A549 (cell line): ENCODE data around the gene GATB. TPM values are rescaled to one million over a fixed set of nuclear protein-coding genes. Genes with fewer than 3 reads are reported as not detected.

Source experiments
- ATAC-seq, 2 experiments: fragments of 200-7000 bp in 1 of 2; fragments of >200 bp in 1 of 2; cut with Nextera tagmentation in 1 of 2; cut with Tn5 transposase in 1 of 2; 3 replicates each; pipeline versions ENCODE4 v1.8.0 to v1.9.1; 2018 to 2020; ENCODE audit warnings: mild to moderate bottlenecking in 1 of 2, moderate library complexity in 1 of 2
- CTCF ChIA-PET: fragments of 300-600 bp; sonication (Branson Sonifier 250); formaldehyde crosslinking; extraction: SDS; loops from one replicate; lab custom pipeline; 2021; ENCODE audit warnings: antibody characterized with exemption, inconsistent platforms; lab: Yijun Ruan, JAX
- POLR2A ChIA-PET: fragments of 350-600 bp; formaldehyde crosslinking; extraction: SDS; loops from one replicate; lab custom pipeline; 2021; ENCODE audit warnings: antibody characterized with exemption, inconsistent platforms; lab: Yijun Ruan, JAX
- DNase-seq, 2 experiments: peaks; one replicate each; pipeline versions ENCODE4 v3.0.0 to v3.0.0-alpha.2; 2011 to 2016; ENCODE audit warnings: low read depth in 1 of 2, low spot score in 1 of 2
- FAIRE-seq: peaks from 2 replicates; lab custom pipeline; 2011; peaks lifted over from hg19 to GRCh38; lab: Jason Lieb, UNC
- H3K27ac ChIP-seq, 2 experiments: fragments of >200 bp; sonication (Bioruptor Twin); formaldehyde crosslinking; 3 replicates each; pipeline ENCODE4 v1.5.1; 2016 to 2017
- H3K4me1 ChIP-seq: fragments of >200 bp; sonication (Bioruptor Twin); formaldehyde crosslinking; 3 replicates; pipeline ENCODE4 v1.6.1; 2016
- H3K4me2 ChIP-seq: fragments of >200 bp; sonication (Bioruptor Twin); formaldehyde crosslinking; 3 replicates; pipeline ENCODE4 v1.6.1; 2016
- H3K4me3 ChIP-seq: fragments of >200 bp; sonication (Bioruptor Twin); formaldehyde crosslinking; 3 replicates; pipeline ENCODE4 v1.5.1; 2016
- H3K9me3 ChIP-seq: fragments of >200 bp; sonication (Bioruptor Twin); formaldehyde crosslinking; 3 replicates; pipeline ENCODE4 v1.6.1; 2016
- CTCF ChIP-seq: fragments of >200 bp; sonication (Bioruptor Twin); formaldehyde crosslinking; IDR thresholded peaks from 3 replicates; pipeline ENCODE4 v1.5.1; 2016
- E2F6 ChIP-seq: IDR thresholded peaks from 2 replicates; pipeline ENCODE4 v1.6.1; 2012; ENCODE audit warnings: low read depth, borderline replicate concordance
- EHF ChIP-seq: fragments of 250-450 bp; sonication (Bioruptor Pico); IDR thresholded peaks from 2 replicates; pipeline ENCODE4 v1.5.0; 2020; ENCODE audit warnings: mild to moderate bottlenecking
- EHMT2 ChIP-seq: fragments of 200-600 bp; sonication (generic); IDR thresholded peaks from 2 replicates; pipeline ENCODE4 v1.6.1; 2016; ENCODE audit warnings: antibody characterized with exemption, low read depth, mild to moderate bottlenecking, moderate library complexity
- ELK1 ChIP-seq: fragments of 150-350 bp; IDR thresholded peaks from 2 replicates; pipeline ENCODE4 v1.6.1; 2014; ENCODE audit warnings: low read depth, mild to moderate bottlenecking, low read length
- EP300 ChIP-seq, 2 experiments: fragments of >200 bp; sonication (Bioruptor Twin); formaldehyde crosslinking; IDR thresholded peaks; 2 replicates in 1 of 2; 3 replicates in 1 of 2; pipeline ENCODE4 v1.6.1; 2016 to 2017
- HMGXB4 ChIP-seq: fragments of 250-450 bp; sonication (Bioruptor Pico); IDR thresholded peaks from 2 replicates; pipeline ENCODE4 v1.5.0; 2021; ENCODE audit warnings: mild to moderate bottlenecking, moderate library complexity, borderline replicate concordance
- HOXA7 ChIP-seq: fragments of 250-450 bp; sonication (Bioruptor Pico); IDR thresholded peaks from 2 replicates; pipeline ENCODE4 v1.5.0; 2020; ENCODE audit warnings: mild to moderate bottlenecking, moderate library complexity
- HOXB13 ChIP-seq: fragments of 250-450 bp; sonication (Bioruptor Pico); IDR thresholded peaks from 2 replicates; pipeline ENCODE4 v1.5.0; 2020; ENCODE audit warnings: low read depth, mild to moderate bottlenecking, moderate library complexity
- JUN ChIP-seq, 2 experiments: fragments of >200 bp; sonication (Bioruptor Twin); formaldehyde crosslinking; IDR thresholded peaks; 2 replicates in 1 of 2; 3 replicates in 1 of 2; pipeline ENCODE4 v1.6.1; 2016 to 2017
- KDM1A ChIP-seq: fragments of 200-600 bp; sonication (generic); IDR thresholded peaks from 2 replicates; pipeline ENCODE4 v1.6.1; 2016; ENCODE audit warnings: low read depth, mild to moderate bottlenecking
- MAFK ChIP-seq: fragments of 450-650 bp; IDR thresholded peaks from 2 replicates; pipeline ENCODE4 v1.6.1; 2014; ENCODE audit not compliant: partially characterized antibody
- MAX ChIP-seq: IDR thresholded peaks from 2 replicates; pipeline ENCODE4 v1.6.1; 2012
- MAZ ChIP-seq: fragments of 150-350 bp; IDR thresholded peaks from 2 replicates; pipeline ENCODE4 v1.6.1; 2014; ENCODE audit warnings: antibody characterized with exemption, low read depth, low read length, borderline replicate concordance
- NPAS2 ChIP-seq: fragments of 250-450 bp; sonication (Bioruptor Pico); IDR thresholded peaks from 2 replicates; pipeline ENCODE4 v1.8.0; 2022; ENCODE audit warnings: mild to moderate bottlenecking, moderate library complexity, borderline replicate concordance
- POLR2A ChIP-seq: IDR thresholded peaks from 2 replicates; pipeline ENCODE4 v1.6.1; 2012; ENCODE audit warnings: mild to moderate bottlenecking, low read length
- POLR2AphosphoS2 ChIP-seq: conservative IDR thresholded peaks from 2 replicates; pipeline ENCODE4 v1.6.1; 2012; ENCODE audit warnings: low read length, improper control_type of control experiment, inconsistent platforms
- REST ChIP-seq: fragments of 200-600 bp; sonication (generic); IDR thresholded peaks from 2 replicates; pipeline ENCODE4 v1.6.1; 2016; ENCODE audit warnings: antibody characterized with exemption, mild to moderate bottlenecking, moderate library complexity
- RFX5 ChIP-seq: fragments of 450-650 bp; IDR thresholded peaks from 2 replicates; pipeline ENCODE4 v1.7.1; 2014; ENCODE audit warnings: antibody characterized with exemption, mild to moderate bottlenecking, moderate library complexity
- SREBF2 ChIP-seq: fragments of 450-650 bp; IDR thresholded peaks from 2 replicates; pipeline ENCODE4 v1.6.1; 2014; ENCODE audit warnings: mild to moderate bottlenecking, moderate library complexity
- ZC3H11A ChIP-seq: fragments of 450-650 bp; IDR thresholded peaks from 2 replicates; pipeline ENCODE4 v1.6.1; 2014; ENCODE audit warnings: antibody characterized with exemption, mild to moderate bottlenecking
- ZFP36 ChIP-seq: fragments of 450-650 bp; IDR thresholded peaks from 2 replicates; pipeline ENCODE4 v1.6.1; 2014; ENCODE audit warnings: borderline replicate concordance; ENCODE audit not compliant: partially characterized antibody
- WGBS: methylation state at CpG from one replicate; pipeline ENCODE4 v1.1.6; 2017; ENCODE audit errors: missing lambda C conversion rate; 5-methylcytosine and 5-hydroxymethylcytosine counted together
- polyA plus RNA-seq, 4 experiments: library from polyadenylated mRNA; depleted of rRNA in 3 of 4; stranded (reverse); fragments of >200 nt; fragmentation: RNase III in 1 of 4; extraction: RNeasy Plus Mini Kit Qiagen cat#74134 plus additional on column Dnase treatment in 1 of 4; gene quantifications; 2 replicates in 3 of 4; 3 replicates in 1 of 4; pipeline ENCODE4 v1.2.3, GENCODE V29; 2011 to 2017

GATB gene
- polyA plus RNA-seq, 2 of the 4 experiments (the other 2 are of a cell fraction) = 12.1 to 17.8 TPM

- CTCF ChIA-PET = interaction anchor here (1.2 kb wide), 1 partner anchor 12 kb away, joined by 4 read pairs; no protein-coding TSS in a partner anchor
- no peaks in the 10 kb centered on the region for H3K9me3 ChIP-seq
- no peak overlapping the region for H3K27ac ChIP-seq
- H3K4me1 ChIP-seq = no peaks in the 10 kb centered on the region
- ATAC-seq (no peak), FAIRE-seq (no peak), DNase-seq (no peak)
- H3K4me2 ChIP-seq = no peak overlapping the region
- POLR2A ChIA-PET = no interaction called here
- no peak overlapping the region for H3K4me3 ChIP-seq
- no peak for TF ChIP-seq EP300 (IDR thresholded peaks at IDR 0.05)
- TF ChIP-seq SREBF2 = no peak
- TF ChIP-seq E2F6 = no peak
- no peak for TF ChIP-seq RFX5
- no peak for TF ChIP-seq ZC3H11A
- no peak for TF ChIP-seq POLR2A
- TF ChIP-seq ELK1 = no peak
- no peak for TF ChIP-seq JUN (IDR thresholded peaks at IDR 0.05)
- 87% methylated on average over 7 of the region's 14 CpGs for WGBS
Measured at GRCh38 chr4:151672996-151673395, 87.8 kb downstream of the GATB start.

GRCh38 chr4:151671541-151672059 is 89.2 kb downstream of the GATB start:
- FAIRE-seq (no peak), ATAC-seq (no peak), DNase-seq (no peak)
- H3K9me3 ChIP-seq = no peaks in the 10 kb centered on the region
- H3K4me3 ChIP-seq = no peak overlapping the region
- ChIA-PET CTCF (interaction anchor here (1.2 to 2.2 kb wide), 2 partner anchors 11 to 13 kb away, joined by 4 read pairs; no protein-coding TSS in a partner anchor), POLR2A (no interaction called here)
- WGBS = 82% methylated on average over 12 of the region's 14 CpGs
- H3K27ac ChIP-seq = no peak overlapping the region
- no peak overlapping the region for H3K4me2 ChIP-seq
- no peak for TF ChIP-seq ZFP36
- no peak for TF ChIP-seq HOXA7
- no peak for TF ChIP-seq EHMT2
- TF ChIP-seq NPAS2 (CRISPR knock-in tag) = no peak
- no peak for TF ChIP-seq JUN (IDR thresholded peaks at IDR 0.05)
- no peak for TF ChIP-seq CTCF
- TF ChIP-seq HOXB13 (CRISPR knock-in tag) = no peak
- no peak for TF ChIP-seq MAFK
- TF ChIP-seq REST = no peak
- TF ChIP-seq POLR2AphosphoS2 = no peak
- no peak for TF ChIP-seq HMGXB4 (CRISPR knock-in tag)
- no peak for TF ChIP-seq MAZ
- TF ChIP-seq EHF = no peak
- no peak for TF ChIP-seq KDM1A
- TF ChIP-seq MAX = no peak
- TF ChIP-seq ELK1 = no peak
- H3K4me1 ChIP-seq = no peaks in the 10 kb centered on the region
